Measurements from ENCODE around the gene SOWAHD.

GRCh38 chrX:119763181-119763580 lies 4.8 kb downstream of the SOWAHD start:
- TF ChIP-seq, protein P1, sequence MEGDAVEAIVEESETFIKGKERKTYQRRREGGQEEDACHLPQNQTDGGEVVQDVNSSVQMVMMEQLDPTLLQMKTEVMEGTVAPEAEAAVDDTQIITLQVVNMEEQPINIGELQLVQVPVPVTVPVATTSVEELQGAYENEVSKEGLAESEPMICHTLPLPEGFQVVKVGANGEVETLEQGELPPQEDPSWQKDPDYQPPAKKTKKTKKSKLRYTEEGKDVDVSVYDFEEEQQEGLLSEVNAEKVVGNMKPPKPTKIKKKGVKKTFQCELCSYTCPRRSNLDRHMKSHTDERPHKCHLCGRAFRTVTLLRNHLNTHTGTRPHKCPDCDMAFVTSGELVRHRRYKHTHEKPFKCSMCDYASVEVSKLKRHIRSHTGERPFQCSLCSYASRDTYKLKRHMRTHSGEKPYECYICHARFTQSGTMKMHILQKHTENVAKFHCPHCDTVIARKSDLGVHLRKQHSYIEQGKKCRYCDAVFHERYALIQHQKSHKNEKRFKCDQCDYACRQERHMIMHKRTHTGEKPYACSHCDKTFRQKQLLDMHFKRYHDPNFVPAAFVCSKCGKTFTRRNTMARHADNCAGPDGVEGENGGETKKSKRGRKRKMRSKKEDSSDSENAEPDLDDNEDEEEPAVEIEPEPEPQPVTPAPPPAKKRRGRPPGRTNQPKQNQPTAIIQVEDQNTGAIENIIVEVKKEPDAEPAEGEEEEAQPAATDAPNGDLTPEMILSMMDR (conservative IDR thresholded peaks at IDR 0.05): no peak
- no peak for TF ChIP-seq EZH2 (IDR thresholded peaks at IDR 0.05; ENCODE audit: low read depth)

All from PC-9 (cell line).